Activated CD4-positive, alpha-beta T cell treated with anti-CD3 and anti-CD28 coated beads, Interleukin-2, amount 50 U/mL, for 16 hours (primary cell): ENCODE results near the gene KCNQ1.

Source experiments
- DNase-seq: peaks from one replicate; pipeline ENCODE4 v3.0.0-alpha.2; 2020

KCNQ1 gene

DNA sequence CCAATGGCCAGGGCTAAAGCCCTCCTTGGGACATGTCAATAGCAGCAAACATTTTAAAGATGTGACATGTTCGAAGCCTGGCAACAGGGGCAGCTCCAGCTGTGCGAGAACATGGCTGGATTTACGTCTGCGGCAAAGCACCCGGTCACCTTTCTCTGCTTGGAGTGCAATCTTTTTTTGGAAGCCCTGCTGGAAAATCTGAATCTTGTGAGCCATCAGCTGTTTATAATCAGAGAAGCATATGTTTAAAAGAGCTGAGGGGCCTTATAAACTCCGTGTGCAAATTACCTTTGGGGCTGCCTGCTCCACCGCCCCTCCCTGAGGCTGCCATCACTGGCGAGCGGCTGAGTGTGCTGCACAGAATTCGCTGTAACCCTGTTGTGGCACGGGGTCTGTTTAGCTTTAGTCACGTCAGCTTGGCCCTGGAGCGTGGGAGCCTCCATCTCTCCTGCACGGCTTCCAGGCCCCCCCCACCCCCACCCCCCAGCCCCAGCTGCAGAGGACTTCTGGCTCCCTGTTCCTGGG lies 264.0 kb downstream of the KCNQ1 start:
- DNase-seq = no peak

GRCh38 chr11:2709429-2709828 lies 264.6 kb downstream of the KCNQ1 start:
- no peak for DNase-seq

DNA sequence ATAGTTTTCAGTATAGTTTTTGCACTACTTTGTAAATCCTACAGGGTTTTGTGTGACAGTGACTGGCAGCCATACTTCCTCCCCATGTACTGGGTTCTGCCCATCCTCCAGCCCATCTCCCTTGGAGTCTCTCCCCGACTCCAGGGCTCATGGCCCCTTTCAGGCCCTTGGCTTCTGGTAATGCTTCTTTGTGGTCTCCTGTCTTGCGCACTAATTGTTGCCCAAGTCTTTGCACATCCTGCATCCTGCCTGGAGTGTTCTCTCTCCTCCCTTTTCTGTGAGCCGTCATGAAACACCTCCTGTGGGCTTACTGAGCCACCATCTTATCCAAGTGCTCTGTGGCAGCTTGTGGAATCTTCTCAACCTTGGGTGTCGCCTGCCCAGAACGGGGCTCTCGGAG lies 266.4 kb downstream of the KCNQ1 start:
- DNase-seq = no peak

DNA sequence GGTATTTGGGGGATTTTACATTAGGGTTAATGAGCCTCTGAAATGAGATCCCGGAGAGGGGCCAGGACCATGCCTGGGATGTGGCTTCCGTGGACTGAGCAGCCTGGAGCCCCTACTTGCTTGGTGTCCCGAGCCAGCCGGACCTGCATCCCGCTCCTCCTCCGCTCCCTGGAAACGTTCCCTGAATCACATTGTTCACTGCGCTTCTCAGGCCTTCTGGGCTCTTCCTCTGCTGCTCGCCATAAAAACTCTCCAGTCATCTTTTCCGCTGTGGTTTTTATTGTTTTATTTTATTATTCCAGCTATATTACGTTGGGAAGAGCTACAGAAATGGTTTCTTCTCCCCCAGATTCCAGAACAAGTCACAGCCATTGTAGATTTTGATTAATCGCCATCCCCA lies 268.3 kb downstream of the KCNQ1 start:
- no peak for DNase-seq

GRCh38 chr11:2713661-2714462 lies 269.1 kb downstream of the KCNQ1 start:
- no peak for DNase-seq

- no peak for DNase-seq
Observed at GRCh38 chr11:2714463-2714800, 269.6 kb downstream of the KCNQ1 start.

- DNase-seq = no peak
Observed at GRCh38 chr11:2714871-2715270, 270.1 kb downstream of the KCNQ1 start.

GRCh38 chr11:2715716-2716350 lies 271.0 kb downstream of the KCNQ1 start:
- no peak for DNase-seq

DNA sequence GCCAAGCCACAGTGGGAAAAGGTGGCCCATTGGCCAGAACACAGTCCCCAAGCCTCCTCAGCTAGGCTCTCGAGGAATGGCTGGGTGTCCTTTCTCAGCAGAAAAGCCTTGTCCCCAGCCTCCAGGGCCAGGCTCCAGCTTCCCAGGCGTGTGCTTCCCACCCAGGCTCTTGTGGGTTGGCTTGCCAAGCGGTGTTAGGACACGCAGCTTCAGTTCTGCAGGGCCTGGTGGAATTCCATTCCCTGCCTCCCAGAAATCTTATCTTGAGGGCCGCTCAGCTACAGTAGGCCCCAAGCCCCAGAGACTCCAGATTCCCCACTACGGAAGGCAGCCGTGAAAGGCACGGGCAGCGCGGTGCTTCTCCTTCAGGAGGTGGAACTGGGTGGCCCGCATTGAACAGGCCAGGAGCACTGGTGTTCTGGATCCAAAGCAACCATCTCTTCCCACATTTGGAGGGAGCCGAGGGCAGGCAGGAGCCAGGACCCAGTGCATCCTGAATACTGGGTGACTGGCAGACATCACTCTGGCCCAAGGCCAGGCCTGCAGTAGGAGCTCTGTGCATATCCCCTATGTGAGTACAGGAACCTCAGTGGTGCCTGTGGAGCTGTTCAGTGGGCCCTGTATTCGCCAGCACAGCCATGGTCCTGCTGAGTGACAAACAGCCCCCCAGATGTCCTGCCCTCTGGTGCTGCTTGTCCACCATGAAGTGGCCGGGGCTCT lies 271.7 kb downstream of the KCNQ1 start:
- no peak for DNase-seq

- no peak for DNase-seq
Observed at GRCh38 chr11:2717561-2718325, 272.9 kb downstream of the KCNQ1 start.

GRCh38 chr11:2718817-2719438 lies 274.1 kb downstream of the KCNQ1 start:
- DNase-seq = no peak

- DNase-seq = no peak
Observed at GRCh38 chr11:2719831-2720590, 275.2 kb downstream of the KCNQ1 start.

DNA sequence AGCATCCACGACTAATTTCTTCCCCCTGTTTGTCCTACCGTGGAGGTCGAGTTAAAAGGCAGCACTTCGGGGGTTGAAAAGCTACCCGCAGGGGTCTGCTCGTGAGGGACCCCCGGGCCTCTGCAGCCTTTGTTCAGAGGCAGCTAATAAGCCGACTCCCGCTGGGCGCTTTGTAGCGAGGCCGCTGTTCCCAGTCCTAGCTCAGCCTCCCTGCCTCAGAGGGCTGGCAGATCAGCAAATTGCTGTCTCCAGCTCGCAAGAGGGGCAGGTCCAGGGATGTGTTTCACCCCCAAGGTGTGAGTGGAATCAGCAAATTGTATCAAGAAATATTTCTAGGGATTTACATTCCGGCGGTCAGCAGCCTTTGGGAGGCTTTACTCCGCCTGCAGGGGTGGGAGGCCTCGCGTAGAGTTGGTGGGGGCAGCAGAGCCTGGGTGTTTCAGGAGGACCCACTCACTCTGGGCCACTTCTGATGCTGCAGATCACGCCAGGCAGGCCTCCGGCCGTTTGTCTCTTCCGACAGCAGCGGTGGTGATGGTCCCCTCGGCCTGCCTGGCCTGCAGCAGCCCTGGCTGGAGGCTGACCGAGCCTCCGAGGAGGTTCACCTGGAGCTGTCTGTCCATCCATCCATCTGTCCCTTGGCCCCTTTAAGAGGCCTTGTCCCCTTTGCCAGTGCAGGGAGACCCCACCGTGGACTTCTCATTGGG lies 276.6 kb downstream of the KCNQ1 start:
- DNase-seq = no peak

- DNase-seq = no peak
Observed at GRCh38 chr11:2722955-2723354, 278.1 kb downstream of the KCNQ1 start.

GRCh38 chr11:2724104-2724503 lies 279.3 kb downstream of the KCNQ1 start:
- DNase-seq = no peak

DNA sequence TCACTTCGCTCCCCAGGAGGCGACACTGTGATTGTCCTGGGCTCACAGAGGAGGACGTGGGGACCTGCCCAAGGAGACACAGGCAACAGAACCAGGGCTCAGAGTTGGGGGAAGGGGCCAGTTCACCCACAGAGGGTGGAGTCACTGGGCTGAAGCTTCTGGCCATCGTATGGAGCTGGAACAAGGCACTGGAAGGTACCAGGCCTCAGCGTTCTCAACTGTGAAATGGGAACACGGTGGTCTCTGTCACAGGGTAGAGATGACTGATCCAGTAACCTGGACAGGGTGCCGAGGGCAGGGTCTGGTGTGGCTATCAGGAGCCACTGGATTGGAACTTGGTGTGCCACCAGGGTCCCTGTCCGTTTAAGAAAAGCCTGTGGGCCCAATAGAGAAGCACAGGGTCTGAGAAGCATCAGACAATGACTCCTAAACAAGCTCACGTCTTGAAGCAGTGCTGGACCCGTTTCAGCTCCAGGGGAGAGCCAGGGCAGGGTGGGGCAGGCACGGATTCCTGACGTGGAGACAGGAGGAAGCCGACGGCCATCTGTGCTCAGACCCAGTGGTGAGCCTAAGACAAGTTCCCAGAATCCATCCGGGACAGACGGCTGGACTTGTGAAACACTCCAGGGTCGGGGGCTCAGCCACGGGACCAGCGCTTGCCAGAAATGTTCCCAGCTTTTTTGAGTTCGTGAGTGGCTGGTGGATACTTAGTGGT lies 280.0 kb downstream of the KCNQ1 start:
- no peak for DNase-seq

- DNase-seq = no peak
Observed at GRCh38 chr11:2725368-2726300, 280.8 kb downstream of the KCNQ1 start.

- DNase-seq = no peak
Observed at GRCh38 chr11:2726964-2727363, 282.2 kb downstream of the KCNQ1 start.

DNA sequence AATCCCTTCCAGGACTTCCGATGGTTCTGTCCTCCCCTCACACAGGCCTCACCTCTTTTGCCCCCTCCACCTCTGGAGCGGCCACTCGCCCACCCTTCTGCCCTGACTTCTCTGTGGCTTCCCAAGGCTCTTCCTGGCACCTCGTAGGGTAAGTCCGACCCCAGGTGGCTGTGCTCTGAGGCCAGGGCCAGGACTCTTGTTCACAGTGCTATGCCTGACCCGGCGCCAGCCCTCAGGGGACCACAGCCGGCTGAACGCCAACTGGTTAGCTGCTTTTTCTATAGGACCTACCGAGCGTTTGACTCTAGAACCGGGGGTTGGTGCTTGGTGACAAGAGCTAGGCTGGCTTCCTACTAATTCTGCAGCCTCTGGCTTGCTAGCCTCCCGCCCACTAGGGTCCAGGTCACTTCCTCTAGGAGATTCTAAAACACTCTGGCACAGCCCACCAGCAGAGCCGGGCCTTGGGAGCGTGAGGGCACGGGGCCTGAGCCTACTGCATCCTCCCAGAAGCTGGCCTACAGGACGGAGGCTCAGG lies 283.4 kb downstream of the KCNQ1 start:
- DNase-seq = no peak
